SK-N-SH (cell line): ENCODE results near the gene TECPR2. TPM values are rescaled to one million over a fixed set of nuclear protein-coding genes. Genes with fewer than 3 reads are reported as not detected.

Experiments
- CTCF ChIA-PET: fragments of 300-600, 350-600 bp; formaldehyde crosslinking; extraction: SDS; loops from one replicate; lab custom pipeline; 2021; lab: Yijun Ruan, JAX
- POLR2A ChIA-PET: fragments of 350-600 bp; sonication (Branson Sonifier 250); formaldehyde crosslinking; extraction: SDS; loops from one replicate; lab custom pipeline; 2020; ENCODE audit warnings: antibody characterized with exemption, inconsistent platforms; lab: Yijun Ruan, JAX
- DNase-seq: peaks from one replicate; pipeline ENCODE4 v3.0.0; 2012
- H2AFZ ChIP-seq: fragments of 200-600 bp; sonication (generic); 2 replicates; pipeline ENCODE4 v1.8.1; 2016; ENCODE audit warnings: antibody characterized with exemption, mild to moderate bottlenecking, low read depth
- H3F3A ChIP-seq: fragments of 200-600 bp; sonication (generic); replicated peaks from 2 replicates; pipeline ENCODE3; 2016; ENCODE audit warnings: antibody characterized with exemption, mild to moderate bottlenecking; ENCODE audit not compliant: insufficient read depth
- H3K27ac ChIP-seq, 2 experiments: fragments of 200-500 bp in 1 of 2; fragments of 200-600 bp in 1 of 2; sonication (Bioruptor generic) in 1 of 2; sonication (generic), shearing (Covaris generic) in 1 of 2; 2 replicates each; pipeline versions ENCODE4 v1.5.1 to v1.6.1; 2014 to 2016; ENCODE audit warnings: low read depth in 2 of 2, inconsistent platforms in 1 of 2, low read length in 1 of 2, mild to moderate bottlenecking in 1 of 2, mixed read lengths in 1 of 2
- H3K27me3 ChIP-seq: fragments of 200-600 bp; sonication (generic), shearing (Covaris generic); 2 replicates; pipeline ENCODE4 v1.6.1; 2016; ENCODE audit warnings: mixed run types; ENCODE audit not compliant: insufficient read depth
- H3K36me3 ChIP-seq, 2 experiments: fragments of 200-500 bp in 1 of 2; fragments of 200-600 bp in 1 of 2; sonication (Bioruptor generic) in 1 of 2; sonication (generic) in 1 of 2; replicated peaks in 1 of 2; 2 replicates each; pipeline versions ENCODE3 to v1.5.1; 2014 to 2016; ENCODE audit warnings: low read length in 1 of 2, mild to moderate bottlenecking in 1 of 2; ENCODE audit not compliant: insufficient read depth in 2 of 2, control insufficient read depth in 1 of 2
- H3K4me1 ChIP-seq, 2 experiments: fragments of 200-500 bp in 1 of 2; fragments of 200-600 bp in 1 of 2; sonication (Bioruptor generic) in 1 of 2; sonication (generic), shearing (Covaris generic) in 1 of 2; 2 replicates each; pipeline versions ENCODE4 v1.5.1 to v1.6.1; 2014 to 2016; ENCODE audit warnings: low read depth in 1 of 2, low read length in 1 of 2, mixed run types in 1 of 2; ENCODE audit not compliant: insufficient read depth in 2 of 2, control insufficient read depth in 1 of 2
- H3K4me2 ChIP-seq: fragments of 200-600 bp; sonication (generic), shearing (Covaris generic); 2 replicates; pipeline ENCODE4 v1.6.1; 2017; ENCODE audit warnings: mixed run types
- H3K4me3 ChIP-seq, 2 experiments: fragments of 200-500 bp in 1 of 2; fragments of 200-600 bp in 1 of 2; sonication (Bioruptor generic) in 1 of 2; sonication (generic), shearing (Covaris generic) in 1 of 2; 2 replicates each; pipeline versions ENCODE4 v1.5.1 to v1.8.1; 2014 to 2016; ENCODE audit warnings: low read depth in 2 of 2, inconsistent platforms in 1 of 2, low read length in 1 of 2, mild to moderate bottlenecking in 1 of 2, mixed read lengths in 1 of 2, moderate library complexity in 1 of 2
- H3K79me2 ChIP-seq: fragments of 200-600 bp; sonication (generic); 2 replicates; pipeline ENCODE4 v1.8.1; 2017; ENCODE audit warnings: mild to moderate bottlenecking; ENCODE audit not compliant: insufficient read depth
- H3K9ac ChIP-seq: fragments of 200-600 bp; sonication (generic); 2 replicates; pipeline ENCODE4 v1.6.1; 2017; ENCODE audit warnings: mixed run types
- H3K9me2 ChIP-seq: fragments of 200-600 bp; sonication (generic); 2 replicates; pipeline ENCODE4 v1.6.1; 2017; ENCODE audit warnings: mixed run types
- H3K9me3 ChIP-seq: fragments of 200-600 bp; sonication (generic); 2 replicates; pipeline ENCODE4 v1.6.1; 2017; ENCODE audit warnings: mixed run types, mild to moderate bottlenecking, moderate library complexity
- H4K20me1 ChIP-seq: fragments of 200-600 bp; sonication (generic); 2 replicates; pipeline ENCODE4 v1.6.1; 2017; ENCODE audit warnings: mild to moderate bottlenecking, mixed run types; ENCODE audit not compliant: insufficient read depth
- ELF1 ChIP-seq: IDR thresholded peaks from 2 replicates; pipeline ENCODE4 v1.4.0; 2012
- EP300 ChIP-seq, 2 experiments: IDR thresholded peaks; 2 replicates each; pipeline versions ENCODE4 v1.4.0 to v1.6.1; 2012; ENCODE audit warnings: borderline replicate concordance in 1 of 2, low read depth in 1 of 2, low read length in 1 of 2
- EZH2phosphoT487 ChIP-seq: fragments of 200-600 bp; sonication (generic); IDR thresholded peaks from 2 replicates; pipeline ENCODE4 v1.6.1; 2017; ENCODE audit warnings: low read depth, mixed run types, mild to moderate bottlenecking, antibody characterized with exemption, moderate library complexity, borderline replicate concordance
- FOXM1 ChIP-seq: IDR thresholded peaks from 2 replicates; pipeline ENCODE4 v1.4.0; 2012; ENCODE audit warnings: low read depth, mild to moderate bottlenecking
- GABPA ChIP-seq: IDR thresholded peaks from 2 replicates; pipeline ENCODE4 v1.4.0; 2012; ENCODE audit warnings: low read depth, mild to moderate bottlenecking
- GATA2 ChIP-seq: sonication (generic); formaldehyde crosslinking; IDR thresholded peaks from 2 replicates; pipeline ENCODE4 v1.5.0; 2020; ENCODE audit warnings: mild to moderate bottlenecking, missing genetic modification reagents
- IRF3 ChIP-seq: fragments of 150-350 bp; IDR thresholded peaks from 2 replicates; pipeline ENCODE4 v1.6.1; 2016; ENCODE audit warnings: mild to moderate bottlenecking, low read depth, low read length
- MEF2A ChIP-seq: IDR thresholded peaks from 2 replicates; pipeline ENCODE4 v1.4.0; 2012; ENCODE audit warnings: low read depth, borderline replicate concordance
- NFIC ChIP-seq: IDR thresholded peaks from 2 replicates; pipeline ENCODE4 v1.4.0; 2012; ENCODE audit warnings: borderline replicate concordance
- NRF1 ChIP-seq: IDR thresholded peaks from 2 replicates; pipeline ENCODE4 v1.6.1; 2012; ENCODE audit warnings: low read depth, mild to moderate bottlenecking, low read length
- POLR2AphosphoS5 ChIP-seq: IDR thresholded peaks from 2 replicates; pipeline ENCODE4 v1.6.1; 2012; ENCODE audit warnings: low read depth, low read length
- RAD21 ChIP-seq: IDR thresholded peaks from 2 replicates; pipeline ENCODE4 v1.6.1; 2012; ENCODE audit warnings: mild to moderate bottlenecking, low read length
- RCOR1 ChIP-seq: fragments of 150-350 bp; IDR thresholded peaks from 2 replicates; pipeline ENCODE4 v1.6.1; 2017; ENCODE audit warnings: antibody characterized with exemption, low read length
- RXRA ChIP-seq: IDR thresholded peaks from 2 replicates; pipeline ENCODE4 v1.4.0; 2012; ENCODE audit warnings: low read depth, mild to moderate bottlenecking, borderline replicate concordance
- SIN3A ChIP-seq: IDR thresholded peaks from 2 replicates; pipeline ENCODE4 v1.6.1; 2012; ENCODE audit warnings: low read depth, mild to moderate bottlenecking, low read length, moderate library complexity, borderline replicate concordance
- SMC3 ChIP-seq: IDR thresholded peaks from 2 replicates; pipeline ENCODE4 v1.6.1; 2012; ENCODE audit warnings: low read depth, low read length, improper control_type of control experiment
- TAF1 ChIP-seq: IDR thresholded peaks from 2 replicates; pipeline ENCODE4 v1.6.1; 2012; ENCODE audit warnings: low read depth, mild to moderate bottlenecking, low read length, moderate library complexity, borderline replicate concordance
- TCF12 ChIP-seq: IDR thresholded peaks from 2 replicates; pipeline ENCODE4 v1.4.0; 2012
- USF2 ChIP-seq: fragments of 150-350 bp; IDR thresholded peaks from 2 replicates; pipeline ENCODE4 v1.6.1; 2017; ENCODE audit warnings: antibody characterized with exemption, low read length, low read depth, borderline replicate concordance
- WGBS: methylation state at CpG from one replicate; pipeline ENCODE4 v1.1.6; 2017; ENCODE audit warnings: low lambda C conversion rate; 5-methylcytosine and 5-hydroxymethylcytosine counted together
- polyA plus RNA-seq, 3 experiments: library from polyadenylated mRNA; depleted of rRNA; stranded (reverse); fragments of >200 nt; gene quantifications; 2 replicates each; pipeline ENCODE4 v1.2.3, GENCODE V29; 2012
- TF ChIP-seq, protein P1 (sequence below): IDR thresholded peaks from 2 replicates; pipeline ENCODE4; 2012
- TF ChIP-seq, protein P2 (sequence below): IDR thresholded peaks from 2 replicates; pipeline ENCODE4 v1.4.0; 2012; ENCODE audit warnings: low read depth

Gene TECPR2
- polyA plus RNA-seq, 1 of the 3 experiments (the other 2 are of a cell fraction) = 6.9 TPM

- Histone ChIP-seq H3K9ac (no peak overlapping the region), H3K36me3 (peaks cover 13 to 46% of the 10 kb centered on the region in 2 experiments), H2AFZ (no peak overlapping the region), H3K9me2 (no peaks in the 10 kb centered on the region), H3K4me1 (no peaks in the 10 kb centered on the region), H3K79me2 (no peaks in the 10 kb centered on the region), H3K4me2 (no peak overlapping the region), H3K27me3 (no peaks in the 10 kb centered on the region), H3K27ac (no peak overlapping the region), H3F3A (no peaks in the 10 kb centered on the region), H4K20me1 (no peaks in the 10 kb centered on the region), H3K4me3 (no peak overlapping the region), H3K9me3 (no peaks in the 10 kb centered on the region)
- no peak for TF ChIP-seq EZH2phosphoT487
- TF ChIP-seq MEF2A = no peak
- no peak for TF ChIP-seq GATA2 (CRISPR knock-in tag)
- no peak for TF ChIP-seq FOXM1
- no peak for TF ChIP-seq ELF1
- no peak for TF ChIP-seq RCOR1
- no peak for TF ChIP-seq EP300 (IDR thresholded peaks at IDR 0.05; ENCODE audit: borderline replicate concordance in 1 of 2, low read depth in 1 of 2, low read length in 1 of 2)
- ChIA-PET POLR2A (no interaction called here), CTCF (interaction anchor here (0.8 to 4.2 kb wide), 3 partner anchors 13 to 65 kb away, joined by 3 to 21 read pairs (median 3); no protein-coding TSS in a partner anchor)
- WGBS = 93% methylated on average over 6 of the region's 10 CpGs
- no peak for DNase-seq
Measured at GRCh38 chr14:102451064-102451352, 88.3 kb downstream of the TECPR2 start.

DNA sequence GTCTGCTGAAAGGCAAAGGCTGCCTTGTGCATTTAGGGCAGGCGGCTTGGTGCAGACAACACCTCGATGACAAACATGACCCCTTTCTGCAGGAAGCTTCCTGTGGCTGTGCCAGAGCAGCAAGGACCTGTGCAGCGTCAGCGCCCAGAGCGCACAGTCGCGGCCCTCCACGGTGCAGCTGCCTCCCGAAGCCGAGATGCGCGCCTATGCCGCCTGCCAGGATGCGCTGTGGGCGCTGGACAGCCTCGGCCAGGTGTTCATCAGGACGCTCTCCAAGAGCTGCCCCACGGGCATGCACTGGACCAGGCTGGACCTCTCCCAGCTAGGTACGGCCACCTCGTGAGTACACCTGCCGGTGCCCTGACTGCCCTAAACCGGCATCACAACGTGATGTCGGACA is 89.6 kb downstream of the TECPR2 start:
- Histone ChIP-seq H3K9ac (no peak overlapping the region), H2AFZ (no peak overlapping the region), H3K9me3 (no peaks in the 10 kb centered on the region), H3K27me3 (no peaks in the 10 kb centered on the region), H3K79me2 (no peaks in the 10 kb centered on the region), H3F3A (no peaks in the 10 kb centered on the region), H3K4me3 (no peak overlapping the region), H3K36me3 (peaks cover 7 to 46% of the 10 kb centered on the region in 2 experiments), H3K4me1 (no peaks in the 10 kb centered on the region), H3K4me2 (no peak overlapping the region), H3K27ac (no peak overlapping the region), H3K9me2 (no peaks in the 10 kb centered on the region), H4K20me1 (no peaks in the 10 kb centered on the region)
- ChIA-PET CTCF (interaction anchor here (0.5 to 4.2 kb wide), 4 partner anchors 9 to 64 kb away, joined by 3 to 21 read pairs (median 4); no protein-coding TSS in a partner anchor), POLR2A (no interaction called here)
- WGBS = 100% methylated on average over 1 of the region's 24 CpGs
- TF ChIP-seq GATA2 (CRISPR knock-in tag) (no peak), TCF12 (no peak), MEF2A (no peak), TAF1 (no peak), USF2 (no peak), SIN3A (no peak), NRF1 (no peak), SMC3 (no peak), RAD21 (no peak), NFIC (no peak), GABPA (no peak), RXRA (no peak), FOXM1 (no peak), POLR2AphosphoS5 (no peak), IRF3 (no peak)
- TF ChIP-seq, protein P1, sequence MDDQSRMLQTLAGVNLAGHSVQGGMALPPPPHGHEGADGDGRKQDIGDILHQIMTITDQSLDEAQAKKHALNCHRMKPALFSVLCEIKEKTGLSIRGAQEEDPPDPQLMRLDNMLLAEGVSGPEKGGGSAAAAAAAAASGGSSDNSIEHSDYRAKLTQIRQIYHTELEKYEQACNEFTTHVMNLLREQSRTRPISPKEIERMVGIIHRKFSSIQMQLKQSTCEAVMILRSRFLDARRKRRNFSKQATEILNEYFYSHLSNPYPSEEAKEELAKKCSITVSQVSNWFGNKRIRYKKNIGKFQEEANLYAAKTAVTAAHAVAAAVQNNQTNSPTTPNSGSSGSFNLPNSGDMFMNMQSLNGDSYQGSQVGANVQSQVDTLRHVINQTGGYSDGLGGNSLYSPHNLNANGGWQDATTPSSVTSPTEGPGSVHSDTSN = no peak
- TF ChIP-seq, protein P2, sequence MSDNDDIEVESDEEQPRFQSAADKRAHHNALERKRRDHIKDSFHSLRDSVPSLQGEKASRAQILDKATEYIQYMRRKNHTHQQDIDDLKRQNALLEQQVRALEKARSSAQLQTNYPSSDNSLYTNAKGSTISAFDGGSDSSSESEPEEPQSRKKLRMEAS = no peak
- DNase-seq = no peak
